ENCODE results near the gene CTBP2. TPM values are rescaled to one million over a fixed set of nuclear protein-coding genes. Genes with fewer than 3 reads are reported as not detected.

Gene CTBP2
- total and polyA plus RNA-seq, 10 of the 15 experiments (the other 5 are each of a cell fraction or from before 2014, with no cell fraction given) = 0.02 to 0.72 (median 0.06) TPM; not detected in 2

DNA sequence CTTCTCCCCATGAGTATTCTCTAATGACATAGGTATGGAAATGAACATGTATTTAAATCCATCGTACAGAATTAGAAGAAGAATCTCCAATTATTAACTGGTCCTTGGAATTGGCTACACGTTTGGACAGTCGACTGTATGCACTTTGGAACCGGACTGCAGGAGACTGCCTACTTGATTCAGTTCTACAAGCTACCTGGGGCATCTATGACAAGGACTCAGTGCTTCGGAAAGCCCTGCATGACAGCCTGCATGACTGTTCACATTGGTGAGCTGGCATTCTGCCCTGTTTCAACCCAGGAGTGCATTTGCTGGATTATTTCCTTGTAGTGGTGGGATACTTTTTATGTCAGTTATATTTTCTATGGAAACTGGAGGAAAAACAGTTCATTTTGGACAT lies 186.2 kb downstream of the CTBP2 start:
- Histone ChIP-seq H3K27ac (ENCODE audit: control insufficient read depth, insufficient read depth) (no peak overlapping the region), H3K79me2 (ENCODE audit: control insufficient read depth, insufficient read depth, low read length) (peaks cover 2% of the 10 kb centered on the region), H3K9ac (ENCODE audit: control insufficient read depth, insufficient read depth, low read length) (no peak overlapping the region), H3K4me1 (ENCODE audit: control insufficient read depth, insufficient read depth, low read length) (peaks cover 27% of the 10 kb centered on the region), H2AFZ (ENCODE audit: control insufficient read depth, low read depth, low read length) (no peak overlapping the region), H3K9me3 (replicated peaks; ENCODE audit: control insufficient read depth, insufficient read depth, low read length) (no peaks in the 10 kb centered on the region), H3K27me3 (replicated peaks in 1 of 2; ENCODE audit: control insufficient read depth in 2 of 2, insufficient read depth in 2 of 2, low read length in 1 of 2) (no peaks in the 10 kb centered on the region), H4K20me1 (ENCODE audit: control insufficient read depth, insufficient read depth) (peaks cover 3% of the 10 kb centered on the region; the same call in 1 of the 2 replicates), H3K4me3 (no peak overlapping the region), H3K36me3 (ENCODE audit: control insufficient read depth in 2 of 2, insufficient read depth in 2 of 2, low read length in 1 of 2) (peaks cover 4 to 18% of the 10 kb centered on the region in 2 experiments; a peak in 3 of 4 replicates), H3K4me2 (ENCODE audit: control insufficient read depth, insufficient read depth) (no peak overlapping the region)
- no peak for ATAC-seq
- RAD21 ChIA-PET (ENCODE audit: unreplicated experiment) = no interaction called here
- DNase-seq (ENCODE audit: low read depth, low spot score) = no peak
- CTCF ChIA-PET = no interaction called here
- TF ChIP-seq BCL11A (IDR thresholded peaks at IDR 0.05; ENCODE audit: low read depth, low read length) (no peak), USF1 (IDR thresholded peaks at IDR 0.05; ENCODE audit: borderline replicate concordance, extremely low read length, insufficient read depth, low read depth, low read length) (no peak), IRF4 (IDR thresholded peaks at IDR 0.05; ENCODE audit: low read depth, low read length) (no peak), TAF1 (IDR thresholded peaks at IDR 0.05; ENCODE audit: borderline replicate concordance, low read depth, low read length) (no peak)
- POLR2A ChIA-PET = interaction anchor here (0.5 kb wide), 1 partner anchor 170 kb away, joined by 5 read pairs; no protein-coding TSS in a partner anchor
- no peak for FAIRE-seq
- in situ Hi-C loops (cut with MboI) (no loop called here), intact Hi-C loops (cut with micrococcal nuclease; ENCODE audit: unreplicated experiment) (no loop called here)
- no TSS peak for BruUV-seq (replicated peaks)
- WGBS (ENCODE audit: insufficient coverage, insufficient replicate concordance, low lambda C conversion rate, missing lambda C conversion rate) = 98% methylated on average over 5 of the region's 5 CpGs
- SMC1A ChIA-PET (ENCODE audit: uncharacterized antibody, unreplicated experiment) = no interaction called here

- Histone ChIP-seq H3K9ac (ENCODE audit: control insufficient read depth, insufficient read depth, low read length) (no peak overlapping the region), H3K4me2 (ENCODE audit: control insufficient read depth, insufficient read depth) (no peak overlapping the region), H3K36me3 (ENCODE audit: control insufficient read depth in 2 of 2, insufficient read depth in 2 of 2, low read length in 1 of 2) (peaks cover 4 to 19% of the 10 kb centered on the region in 2 experiments; a peak in 3 of 4 replicates), H3K4me3 (no peak overlapping the region), H4K20me1 (ENCODE audit: control insufficient read depth, insufficient read depth) (no peaks in the 10 kb centered on the region; the same call in 1 of the 2 replicates), H3K9me3 (replicated peaks; ENCODE audit: control insufficient read depth, insufficient read depth, low read length) (no peaks in the 10 kb centered on the region), H3K27ac (ENCODE audit: control insufficient read depth, insufficient read depth) (no peak overlapping the region), H3K27me3 (replicated peaks in 1 of 2; ENCODE audit: control insufficient read depth in 2 of 2, insufficient read depth in 2 of 2, low read length in 1 of 2) (no peaks in the 10 kb centered on the region), H2AFZ (ENCODE audit: control insufficient read depth, low read depth, low read length) (no peak overlapping the region), H3K79me2 (ENCODE audit: control insufficient read depth, insufficient read depth, low read length) (peaks cover 4% of the 10 kb centered on the region), H3K4me1 (ENCODE audit: control insufficient read depth, insufficient read depth, low read length) (peaks cover 28% of the 10 kb centered on the region)
- SMC1A ChIA-PET (ENCODE audit: uncharacterized antibody, unreplicated experiment) = interaction anchor here (0.8 to 3.0 kb wide), 3 partner anchors 14 to 70 kb away, joined by 3 to 13 read pairs (median 3); no protein-coding TSS in a partner anchor
- no TSS peak for BruUV-seq (replicated peaks)
- intact Hi-C loops (cut with micrococcal nuclease; ENCODE audit: unreplicated experiment) = no loop called here
- TF ChIP-seq HDGF (IDR thresholded peaks at IDR 0.05) (no peak), CBX5 (IDR thresholded peaks at IDR 0.05; ENCODE audit: low read depth) (no peak), PAX5 (IDR thresholded peaks at IDR 0.05; ENCODE audit: borderline replicate concordance, low read depth, low read length) (no peak), SMARCA5 (IDR thresholded peaks at IDR 0.05) (no peak)
- TF ChIP-seq, protein P1, sequence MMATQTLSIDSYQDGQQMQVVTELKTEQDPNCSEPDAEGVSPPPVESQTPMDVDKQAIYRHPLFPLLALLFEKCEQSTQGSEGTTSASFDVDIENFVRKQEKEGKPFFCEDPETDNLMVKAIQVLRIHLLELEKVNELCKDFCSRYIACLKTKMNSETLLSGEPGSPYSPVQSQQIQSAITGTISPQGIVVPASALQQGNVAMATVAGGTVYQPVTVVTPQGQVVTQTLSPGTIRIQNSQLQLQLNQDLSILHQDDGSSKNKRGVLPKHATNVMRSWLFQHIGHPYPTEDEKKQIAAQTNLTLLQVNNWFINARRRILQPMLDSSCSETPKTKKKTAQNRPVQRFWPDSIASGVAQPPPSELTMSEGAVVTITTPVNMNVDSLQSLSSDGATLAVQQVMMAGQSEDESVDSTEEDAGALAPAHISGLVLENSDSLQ (IDR thresholded peaks at IDR 0.05) = no peak
- no peak for FAIRE-seq
- no peak for DNase-seq (ENCODE audit: low read depth, low spot score)
- POLR2A ChIA-PET = no interaction called here
- RAD21 ChIA-PET (ENCODE audit: unreplicated experiment) = interaction anchor here (1.1 to 1.7 kb wide), 2 partner anchors 47 to 224 kb away, joined by 3 to 4 read pairs; no protein-coding TSS in a partner anchor
- WGBS (ENCODE audit: insufficient coverage, insufficient replicate concordance, low lambda C conversion rate, missing lambda C conversion rate) = 99% methylated on average over 7 of the region's 7 CpGs
- in situ Hi-C loops (cut with MboI) = no loop called here
- CTCF ChIA-PET = interaction anchor here (1.2 to 1.4 kb wide), 2 partner anchors 19 to 443 kb away, joined by 3 read pairs; no protein-coding TSS in a partner anchor
- ATAC-seq = no peak
These were observed 187.7 kb downstream of the CTBP2 start for GRCh38 chr10:124972637-124973036.

Data from GM12878 (cell line).